H1 (cell line): ENCODE data around the gene EXOC5. TPM values are rescaled to one million over a fixed set of nuclear protein-coding genes. Genes with fewer than 3 reads are reported as not detected.

Source experiments
- CTCF ChIA-PET: fragments of 300-600 bp; sonication (Branson Sonifier 250); formaldehyde crosslinking; loops from one replicate; lab custom pipeline; 2021; ENCODE audit not compliant: partially characterized antibody; lab: Charles Lee
- POLR2A ChIA-PET: fragments of 300-600 bp; sonication (Branson Sonifier 250); formaldehyde crosslinking; loops from one replicate; lab custom pipeline; 2021; ENCODE audit warnings: inconsistent platforms; ENCODE audit not compliant: partially characterized antibody; lab: Charles Lee
- DNase-seq, 2 experiments: peaks; one replicate each; pipeline versions ENCODE4 v3.0.0 to v3.0.0-alpha.2; 2010 to 2022; ENCODE audit warnings: low spot score in 2 of 2, low read depth in 1 of 2, mixed read lengths in 1 of 2
- FAIRE-seq: peaks from 2 replicates; lab custom pipeline; 2011; peaks lifted over from hg19 to GRCh38; lab: Jason Lieb, UNC
- H2AFZ ChIP-seq: 2 replicates; pipeline ENCODE4 v1.8.1; 2012; ENCODE audit warnings: low read length, inconsistent platforms
- H2AK5ac ChIP-seq: 2 replicates; pipeline ENCODE4 v1.6.1; 2013; ENCODE audit warnings: low read depth, low read length
- H2BK120ac ChIP-seq: replicated peaks from 2 replicates; pipeline ENCODE3; 2013; ENCODE audit warnings: low read depth, low read length, inconsistent platforms
- H2BK12ac ChIP-seq: 2 replicates; pipeline ENCODE4 v1.6.1; 2013; ENCODE audit warnings: low read depth, low read length
- H2BK15ac ChIP-seq: 2 replicates; pipeline ENCODE4 v1.6.1; 2013; ENCODE audit warnings: low read length
- H2BK20ac ChIP-seq: 2 replicates; pipeline ENCODE4 v1.6.1; 2013; ENCODE audit warnings: low read length
- H2BK5ac ChIP-seq: 2 replicates; pipeline ENCODE4 v1.6.1; 2013; ENCODE audit warnings: low read depth, low read length
- H3K14ac ChIP-seq: 2 replicates; pipeline ENCODE4 v1.6.1; 2013; ENCODE audit warnings: inconsistent platforms; ENCODE audit not compliant: insufficient read length
- H3K18ac ChIP-seq: 2 replicates; pipeline ENCODE4 v1.6.1; 2013; ENCODE audit warnings: low read length; ENCODE audit errors: extremely low read depth
- H3K23ac ChIP-seq: 2 replicates; pipeline ENCODE4 v1.6.1; 2013; ENCODE audit warnings: inconsistent platforms; ENCODE audit not compliant: insufficient read length
- H3K23me2 ChIP-seq: 2 replicates; pipeline ENCODE4 v1.6.1; 2013; ENCODE audit warnings: low read depth, low read length
- H3K27ac ChIP-seq: 2 replicates; pipeline ENCODE4 v1.6.1; 2011; ENCODE audit warnings: low read depth, low read length, inconsistent platforms
- H3K27me3 ChIP-seq, 4 experiments: replicated peaks in 1 of 4; 1 replicate in 1 of 4; 2 replicates in 3 of 4; pipeline versions ENCODE4 v1.6.1 to v1.8.1; 2011 to 2013; ENCODE audit warnings: low read length in 3 of 4, mild to moderate bottlenecking in 3 of 4, inconsistent platforms in 2 of 4, mixed read lengths in 2 of 4, moderate library complexity in 1 of 4; ENCODE audit not compliant: control insufficient read depth in 3 of 4, insufficient read depth in 3 of 4; ENCODE audit errors: extremely low read depth in 1 of 4
- H3K36me3 ChIP-seq, 4 experiments: 2 replicates each; pipeline versions ENCODE4 v1.6.1 to v1.8.1; 2011 to 2013; ENCODE audit warnings: mild to moderate bottlenecking in 4 of 4, low read length in 3 of 4, moderate library complexity in 2 of 4, control low read depth in 1 of 4, inconsistent platforms in 1 of 4; ENCODE audit not compliant: insufficient read depth in 4 of 4, control insufficient read depth in 2 of 4
- H3K4ac ChIP-seq: replicated peaks from 2 replicates; pipeline ENCODE3; 2013; ENCODE audit warnings: low read length, low read depth, mixed read lengths, inconsistent platforms; ENCODE audit not compliant: insufficient read length
- H3K4me1 ChIP-seq, 4 experiments: replicated peaks in 1 of 4; 1 replicate in 1 of 4; 2 replicates in 3 of 4; pipeline versions ENCODE4 v1.6.1 to v1.8.1; 2011 to 2013; ENCODE audit warnings: low read length in 3 of 4, inconsistent platforms in 2 of 4, mixed read lengths in 1 of 4; ENCODE audit not compliant: insufficient read depth in 4 of 4, control insufficient read depth in 3 of 4
- H3K4me2 ChIP-seq, 2 experiments: 2 replicates each; pipeline versions ENCODE4 v1.6.1 to v1.8.1; 2011 to 2013; ENCODE audit warnings: low read depth in 2 of 2, low read length in 2 of 2, control low read depth in 1 of 2, inconsistent platforms in 1 of 2, mild to moderate bottlenecking in 1 of 2; ENCODE audit not compliant: insufficient read depth in 1 of 2
- H3K4me3 ChIP-seq, 4 experiments: fragments of 200-600, 300-600 bp in 1 of 4; sonication (generic), shearing (Covaris generic), sonication (Bioruptor Twin) in 1 of 4; 2 replicates each; pipeline versions ENCODE4 v1.5.1 to v1.8.1; 2011 to 2016; ENCODE audit warnings: low read length in 4 of 4, low read depth in 3 of 4, control low read depth in 2 of 4, inconsistent platforms in 2 of 4, mild to moderate bottlenecking in 2 of 4, mixed read lengths in 1 of 4, moderate library complexity in 1 of 4; ENCODE audit not compliant: insufficient read depth in 2 of 4; ENCODE audit errors: extremely low read depth in 1 of 4
- H3K56ac ChIP-seq: replicated peaks from 2 replicates; pipeline ENCODE3; 2013; ENCODE audit warnings: low read depth, mild to moderate bottlenecking, mixed read lengths, low read length, inconsistent platforms; ENCODE audit not compliant: insufficient read length
- H3K79me1 ChIP-seq: 2 replicates; pipeline ENCODE4 v1.6.1; 2013; ENCODE audit warnings: low read depth, low read length, control low read depth
- H3K79me2 ChIP-seq, 2 experiments: 2 replicates each; pipeline versions ENCODE4 v1.6.1 to v1.8.1; 2012 to 2013; ENCODE audit warnings: low read length in 2 of 2, mild to moderate bottlenecking in 2 of 2, inconsistent platforms in 1 of 2; ENCODE audit not compliant: insufficient read depth in 2 of 2, control insufficient read depth in 1 of 2
- H3K9ac ChIP-seq, 4 experiments: replicated peaks in 1 of 4; 1 replicate in 1 of 4; 2 replicates in 3 of 4; pipeline versions ENCODE4 v1.6.1 to v1.8.1; 2011 to 2013; ENCODE audit warnings: low read depth in 3 of 4, low read length in 3 of 4, control low read depth in 2 of 4, mild to moderate bottlenecking in 2 of 4, moderate library complexity in 2 of 4, inconsistent platforms in 1 of 4; ENCODE audit errors: extremely low read depth in 1 of 4
- H3K9me3 ChIP-seq, 2 experiments: 2 replicates each; pipeline versions ENCODE4 v1.6.1 to v1.8.1; 2012 to 2013; ENCODE audit warnings: mild to moderate bottlenecking in 2 of 2, moderate library complexity in 2 of 2, control low read depth in 1 of 2, inconsistent platforms in 1 of 2, low read depth in 1 of 2, low read length in 1 of 2, mixed read lengths in 1 of 2; ENCODE audit not compliant: insufficient read depth in 2 of 2
- H4K20me1 ChIP-seq, 2 experiments: replicated peaks in 1 of 2; 2 replicates each; pipeline versions ENCODE3 to v1.8.1; 2011 to 2013; ENCODE audit warnings: inconsistent platforms in 2 of 2, low read length in 2 of 2, mild to moderate bottlenecking in 1 of 2; ENCODE audit not compliant: insufficient read depth in 2 of 2, control insufficient read depth in 1 of 2
- H4K5ac ChIP-seq: 2 replicates; pipeline ENCODE4 v1.6.1; 2013; ENCODE audit warnings: low read length, low read depth, mixed read lengths, inconsistent platforms; ENCODE audit not compliant: insufficient read length
- H4K8ac ChIP-seq: 2 replicates; pipeline ENCODE4 v1.8.0; 2013; ENCODE audit warnings: mild to moderate bottlenecking, moderate library complexity, low read length, inconsistent platforms; ENCODE audit not compliant: insufficient read depth; ENCODE audit errors: extremely low read depth
- H4K91ac ChIP-seq: replicated peaks from 2 replicates; pipeline ENCODE3; 2013; ENCODE audit warnings: low read length, mixed read lengths, inconsistent platforms; ENCODE audit not compliant: insufficient read length
- ATF3 ChIP-seq: IDR thresholded peaks from 2 replicates; pipeline ENCODE4 v1.6.1; 2011; ENCODE audit warnings: low read depth, mild to moderate bottlenecking, low read length; ENCODE audit not compliant: insufficient read depth
- BACH1 ChIP-seq: IDR thresholded peaks from 2 replicates; pipeline ENCODE4 v1.6.1; 2012; ENCODE audit warnings: low read length, improper control_type of control experiment
- CBX5 ChIP-seq: fragments of 300-800, 300-1000 bp; sonication (generic); IDR thresholded peaks from 2 replicates; pipeline ENCODE4 v1.7.1; 2016; ENCODE audit warnings: antibody characterized with exemption, low read length, low read depth
- EGR1 ChIP-seq: IDR thresholded peaks from 2 replicates; pipeline ENCODE4 v1.6.1; 2011; ENCODE audit warnings: low read depth, low read length, borderline replicate concordance
- GTF2F1 ChIP-seq: IDR thresholded peaks from 2 replicates; pipeline ENCODE4 v1.6.1; 2012; ENCODE audit warnings: low read depth, low read length, improper control_type of control experiment, borderline replicate concordance
- JUND ChIP-seq: IDR thresholded peaks from 2 replicates; pipeline ENCODE4 v1.6.1; 2011; ENCODE audit warnings: mild to moderate bottlenecking, improper control_type of control experiment, low read length
- KDM1A ChIP-seq: fragments of 200-600, 300-600 bp; sonication (generic); IDR thresholded peaks from 2 replicates; pipeline ENCODE4 v1.7.1; 2016; ENCODE audit warnings: mild to moderate bottlenecking, low read length, borderline replicate concordance
- KDM5A ChIP-seq: fragments of 200-600 bp; IDR thresholded peaks from 2 replicates; pipeline ENCODE4 v1.7.1; 2012; ENCODE audit warnings: mild to moderate bottlenecking, low read length, inconsistent platforms, mixed read lengths
- NANOG ChIP-seq: IDR thresholded peaks from 2 replicates; pipeline ENCODE4 v1.6.1; 2011; ENCODE audit warnings: low read length, low read depth, mild to moderate bottlenecking, inconsistent platforms; ENCODE audit not compliant: insufficient read depth, poor library complexity, severe bottlenecking
- PHF8 ChIP-seq: fragments of 200-600 bp; sonication (generic); conservative IDR thresholded peaks from 2 replicates; pipeline ENCODE4 v1.7.1; 2012; ENCODE audit warnings: low read depth, mild to moderate bottlenecking, inconsistent platforms, low read length, moderate library complexity
- POLR2A ChIP-seq, 2 experiments: IDR thresholded peaks; 1 replicate in 1 of 2; 2 replicates in 1 of 2; pipeline ENCODE4 v1.6.1; 2011; ENCODE audit warnings: low read depth in 2 of 2, low read length in 2 of 2, mild to moderate bottlenecking in 2 of 2; ENCODE audit errors: control extremely low read depth in 1 of 2
- POLR2AphosphoS5 ChIP-seq: IDR thresholded peaks from 2 replicates; pipeline ENCODE4 v1.6.1; 2011; ENCODE audit warnings: low read depth, low read length
- RBBP5 ChIP-seq: IDR thresholded peaks from 2 replicates; pipeline ENCODE4 v1.7.1; 2012; ENCODE audit warnings: low read depth, mild to moderate bottlenecking, inconsistent platforms, low read length, moderate library complexity, borderline replicate concordance
- RXRA ChIP-seq: IDR thresholded peaks from 2 replicates; pipeline ENCODE4 v1.6.1; 2011; ENCODE audit warnings: low read depth, mild to moderate bottlenecking, low read length, moderate library complexity; ENCODE audit not compliant: insufficient read depth
- TAF7 ChIP-seq: optimal IDR thresholded peaks from 2 replicates; pipeline ENCODE3; 2011; ENCODE audit warnings: low read depth, mild to moderate bottlenecking, inconsistent platforms, low read length, moderate library complexity, borderline replicate concordance
- WGBS, 2 experiments: shearing (Covaris generic) in 1 of 2; methylation state at CpG; one replicate each; pipeline versions ENCODE4 v1.1.6 to v1.1.7; 2013 to 2015; ENCODE audit warnings: low lambda C conversion rate in 2 of 2, mixed read lengths in 2 of 2, inconsistent platforms in 1 of 2, low coverage in 1 of 2, missing lambda C conversion rate in 1 of 2; ENCODE audit not compliant: insufficient replicate concordance in 2 of 2, insufficient coverage in 1 of 2, insufficient read length in 1 of 2; ENCODE audit errors: extremely low coverage in 1 of 2, missing lambda C conversion rate in 1 of 2; 5-methylcytosine and 5-hydroxymethylcytosine counted together
- polyA plus RNA-seq, 7 experiments: library from polyadenylated mRNA; depleted of rRNA in 3 of 7; stranded (reverse) in 5 of 7; unstranded in 2 of 7; fragments of >200 nt in 5 of 7; fragments of 200-250 nt in 2 of 7; gene quantifications; 1 replicate in 5 of 7; 2 replicates in 1 of 7; 4 replicates in 1 of 7; pipeline versions ENCODE4 v1.2.1 to v1.2.3, GENCODE V29; 2011 to 2013; ENCODE audit warnings: missing spikeins in 2 of 7, mixed read lengths in 2 of 7
- total RNA-seq: library from RNA; stranded (reverse); fragmentation: NEBNext Ultra II Directional; extraction: Animal tissue kit (Norgen Biotek cat#: 25700); gene quantifications from 2 replicates; pipeline ENCODE4 v1.2.1, GENCODE V29; 2021

The EXOC5 gene
- total and polyA plus RNA-seq, 2 of the 8 experiments (the other 6 are each of a cell fraction or from before 2014, with no cell fraction given) = 23.0 to 86.7 TPM

- H3K9me3 ChIP-seq = no peaks in the 10 kb centered on the region
- H3K4me1 ChIP-seq = no peaks in the 10 kb centered on the region
- no peak overlapping the region for H3K9ac ChIP-seq
- H2BK15ac ChIP-seq = no peak overlapping the region
- H3K4me3 ChIP-seq = no peak overlapping the region
- no peak overlapping the region for H2BK12ac ChIP-seq
- no peak overlapping the region for H2AFZ ChIP-seq
- no peaks in the 10 kb centered on the region for H3K79me2 ChIP-seq
- no peak for DNase-seq
- H4K20me1 ChIP-seq = no peaks in the 10 kb centered on the region
- H3K27me3 ChIP-seq = no peaks in the 10 kb centered on the region
- no peak for FAIRE-seq
- no peak overlapping the region for H3K4me2 ChIP-seq
- WGBS, 2 experiments = 100% methylated on average over 1 of the region's 1 CpG; no CpG with 5 or more reads in 1 of the 2 experiments
- peaks cover 2% of the 10 kb centered on the region; the same call in 1 of the 2 replicates for H3K23me2 ChIP-seq
- H3K27ac ChIP-seq = no peak overlapping the region
- H3K23ac ChIP-seq = no peak overlapping the region
- H3K18ac ChIP-seq = no peak overlapping the region
- no peak overlapping the region for H2BK20ac ChIP-seq
- no peak overlapping the region for H4K5ac ChIP-seq
- no peak overlapping the region for H3K4ac ChIP-seq
- CTCF ChIA-PET = no interaction called here
- no peak overlapping the region for H4K8ac ChIP-seq
- no peak overlapping the region for H3K56ac ChIP-seq
- no peak overlapping the region for H2BK120ac ChIP-seq
- no peak overlapping the region for H2BK5ac ChIP-seq
- H2AK5ac ChIP-seq = no peak overlapping the region
- no peak for TF ChIP-seq BACH1
- no peak for TF ChIP-seq TAF7
- no peak for TF ChIP-seq RXRA
- TF ChIP-seq KDM1A = no peak
- no peak for TF ChIP-seq KDM5A
- TF ChIP-seq CBX5 = no peak
- no peak for TF ChIP-seq POLR2AphosphoS5
- no peak for TF ChIP-seq JUND
- TF ChIP-seq EGR1 = no peak
- TF ChIP-seq RBBP5 = no peak
- no peak for TF ChIP-seq ATF3
- TF ChIP-seq PHF8 = no peak
- no peak for TF ChIP-seq GTF2F1
- no peak for TF ChIP-seq POLR2A (IDR thresholded peaks at IDR 0.05; ENCODE audit: control extremely low read depth in 1 of 2, low read depth in 2 of 2, low read length in 2 of 2)
- no peak for TF ChIP-seq NANOG
- TF ChIP-seq, all 59 proteins: peak for 0
- H3K36me3 ChIP-seq = peaks cover 0 to 61% (median 9%) of the 10 kb centered on the region in 4 experiments; a peak in 4 of 8 replicates
- H4K91ac ChIP-seq = no peak overlapping the region
- no peak overlapping the region for H3K14ac ChIP-seq
- POLR2A ChIA-PET = no interaction called here
- no peaks in the 10 kb centered on the region for H3K79me1 ChIP-seq
Observed at GRCh38 chr14:57232006-57232405, 36.7 kb downstream of the EXOC5 start.
